K562 (cell line): ENCODE measurements around the gene CCNDBP1. TPM values are rescaled to one million over a fixed set of nuclear protein-coding genes. Genes with fewer than 3 reads are reported as not detected.

ENCODE experiments used
- ATAC-seq: fragments of 200-7000 bp; cut with Tn5 transposase; 3 replicates; pipeline ENCODE4 v1.9.1; 2020; ENCODE audit warnings: moderate library complexity
- BruUV-seq: library from RNA; stranded (reverse); fragments of 400-500 nt; replicated peaks from 2 replicates; lab custom pipeline; 2021; lab: Mats Ljungman, UMichigan
- CTCF ChIA-PET: fragments of 300-600 bp; formaldehyde crosslinking; extraction: SDS; loops from one replicate; lab custom pipeline; 2021; ENCODE audit warnings: low intra/inter-chr PET ratio; lab: Yijun Ruan, JAX
- POLR2A ChIA-PET: fragments of 300-600, 350-650 bp; sonication (Branson Sonifier 250); formaldehyde crosslinking; extraction: SDS; loops from one replicate; lab custom pipeline; 2021; ENCODE audit warnings: antibody characterized with exemption, inconsistent platforms; lab: Yijun Ruan, JAX
- DNase-seq, 4 experiments: peaks; one replicate each; pipeline versions ENCODE4 v3.0.0 to v3.0.0-alpha.2; 2011 to 2018; ENCODE audit warnings: low spot score in 3 of 4, mixed read lengths in 3 of 4; ENCODE audit errors: extremely low read depth in 1 of 4
- FAIRE-seq: peaks from 2 replicates; lab custom pipeline; 2011; peaks lifted over from hg19 to GRCh38; lab: Jason Lieb, UNC
- H2AFZ ChIP-seq: 2 replicates; pipeline ENCODE4 v1.6.0; 2011; ENCODE audit warnings: low read depth, low read length, control low read depth, inconsistent platforms
- H3K27ac ChIP-seq: fragments of 200-600 bp; 3 replicates; pipeline ENCODE4 v1.8.0; 2011; ENCODE audit warnings: low read depth, mild to moderate bottlenecking, control low read depth, inconsistent platforms, low read length, moderate library complexity, mixed read lengths; ENCODE audit errors: extremely low read depth
- H3K27me3 ChIP-seq, 2 experiments: fragments of 300-600 bp in 1 of 2; 2 replicates in 1 of 2; 3 replicates in 1 of 2; pipeline versions ENCODE4 v1.6.0 to v1.8.0; 2011; ENCODE audit warnings: inconsistent platforms in 2 of 2, low read length in 2 of 2, mild to moderate bottlenecking in 1 of 2, mixed read lengths in 1 of 2, moderate library complexity in 1 of 2; ENCODE audit not compliant: control insufficient read depth in 2 of 2, insufficient read depth in 2 of 2
- H3K36me3 ChIP-seq: fragments of 300-600 bp; 3 replicates; pipeline ENCODE4 v1.8.0; 2011; ENCODE audit warnings: mild to moderate bottlenecking, low read length, inconsistent platforms; ENCODE audit not compliant: control insufficient read depth, insufficient read depth
- H3K4me1 ChIP-seq, 2 experiments: fragments of 200-600 bp in 1 of 2; replicated peaks in 1 of 2; 2 replicates in 1 of 2; 3 replicates in 1 of 2; pipeline versions ENCODE4 v1.5.1 to v1.8.0; 2011; ENCODE audit warnings: inconsistent platforms in 2 of 2, low read length in 2 of 2, mild to moderate bottlenecking in 1 of 2, mixed read lengths in 1 of 2, moderate library complexity in 1 of 2; ENCODE audit not compliant: control insufficient read depth in 2 of 2, insufficient read depth in 2 of 2
- H3K4me2 ChIP-seq: 2 replicates; pipeline ENCODE4 v1.6.1; 2011; ENCODE audit warnings: low read length, control low read depth, inconsistent platforms, mixed read lengths; ENCODE audit not compliant: insufficient read depth
- H3K4me3 ChIP-seq: fragments of 200-600 bp; sonication (generic), shearing (Covaris generic); 2 replicates; pipeline ENCODE4 v1.5.1; 2016; ENCODE audit warnings: control low read depth, inconsistent platforms
- H3K79me2 ChIP-seq: fragments of 200-600 bp; 3 replicates; pipeline ENCODE4 v1.8.0; 2011; ENCODE audit warnings: low read length, inconsistent platforms; ENCODE audit not compliant: control insufficient read depth, insufficient read depth
- H3K9ac ChIP-seq, 2 experiments: 2 replicates each; pipeline versions ENCODE4 v1.6.0 to v1.6.1; 2011; ENCODE audit warnings: low read depth in 2 of 2, low read length in 2 of 2, control low read depth in 1 of 2, inconsistent platforms in 1 of 2, mild to moderate bottlenecking in 1 of 2, mixed read lengths in 1 of 2; ENCODE audit not compliant: insufficient read depth in 1 of 2
- H3K9me1 ChIP-seq: one replicate; pipeline ENCODE4 v1.6.0; 2011; ENCODE audit warnings: inconsistent platforms, mild to moderate bottlenecking, low read length, moderate library complexity; ENCODE audit not compliant: control insufficient read depth, insufficient read depth
- H3K9me3 ChIP-seq: replicated peaks from 2 replicates; pipeline ENCODE4 v1.5.1; 2011; ENCODE audit warnings: low read depth, low read length, inconsistent platforms; ENCODE audit not compliant: control insufficient read depth, insufficient read depth
- H4K20me1 ChIP-seq: replicated peaks from 2 replicates; pipeline ENCODE4 v1.6.1; 2011; ENCODE audit warnings: low read length, inconsistent platforms, mixed read lengths; ENCODE audit not compliant: control insufficient read depth, insufficient read depth
- CREM ChIP-seq: IDR thresholded peaks from 2 replicates; pipeline ENCODE4 v1.6.1; 2014; ENCODE audit warnings: antibody characterized with exemption, low read depth
- DPF2 ChIP-seq: fragments of 450-650 bp; IDR thresholded peaks from 2 replicates; pipeline ENCODE4 v1.6.1; 2016
- JUN ChIP-seq, 2 experiments: sonication (generic) in 1 of 2; formaldehyde crosslinking in 1 of 2; IDR thresholded peaks; 2 replicates each; pipeline versions ENCODE4 v1.6.1 to v1.8.0; 2012 to 2022; ENCODE audit warnings: borderline replicate concordance in 2 of 2, mild to moderate bottlenecking in 2 of 2, improper control_type of control experiment in 1 of 2, low read depth in 1 of 2, low read length in 1 of 2, missing genetic modification reagents in 1 of 2
- RAD21 ChIP-seq, 2 experiments: fragments of 250-450 bp in 1 of 2; fragments of 450-650 bp in 1 of 2; sonication (Bioruptor Pico) in 1 of 2; formaldehyde crosslinking in 1 of 2; IDR thresholded peaks in 1 of 2; conservative IDR thresholded peaks in 1 of 2; 2 replicates each; pipeline versions ENCODE4 v1.4.0 to v1.8.0; 2020 to 2022; ENCODE audit warnings: mild to moderate bottlenecking in 2 of 2, moderate library complexity in 1 of 2
- REST ChIP-seq, 2 experiments: fragments of 450-650 bp; formaldehyde crosslinking in 1 of 2; IDR thresholded peaks; 2 replicates each; pipeline versions ENCODE4 v1.4.0 to v1.6.1; 2014 to 2020; ENCODE audit warnings: mild to moderate bottlenecking in 2 of 2, borderline replicate concordance in 1 of 2, low read depth in 1 of 2
- SOX6 ChIP-seq: fragments of 450-650 bp; IDR thresholded peaks from 2 replicates; pipeline ENCODE4 v1.6.1; 2014; ENCODE audit warnings: mild to moderate bottlenecking
- STAG1 ChIP-seq: sonication (generic); formaldehyde crosslinking; IDR thresholded peaks from 2 replicates; pipeline ENCODE4 v1.5.0; 2020; ENCODE audit warnings: missing genetic modification reagents, borderline replicate concordance
- WGBS: fragments of 100-300 bp; shearing (Covaris generic); methylation state at CpG from one replicate; pipeline ENCODE4 v1.1.6; 2016; ENCODE audit warnings: low coverage, mixed read lengths; ENCODE audit not compliant: insufficient coverage; ENCODE audit errors: missing lambda C conversion rate; 5-methylcytosine and 5-hydroxymethylcytosine counted together
- in situ Hi-C: fragments of 300-500 bp; cut with MboI; formaldehyde crosslinking; loops from 4 replicates; pipeline ENCODE4 v1.15.0; 2018; ENCODE audit warnings: inconsistent platforms, mixed read lengths
- intact Hi-C: fragments of 100-400 bp; cut with micrococcal nuclease; formaldehyde crosslinking; loops from 2 replicates; pipeline ENCODE4 v1.14.2; 2022
- polyA plus RNA-seq, 8 experiments: library from polyadenylated mRNA; depleted of rRNA in 4 of 8; stranded (reverse) in 5 of 8; unstranded in 3 of 8; fragments of >200 nt; fragmentation: Nextera tagmentation in 2 of 8; fragmentation: Illumina TruSeq in 1 of 8; extraction: Ambion mirVana in 2 of 8; extraction: Trizol in 1 of 8; gene quantifications; 2 replicates each; pipeline versions ENCODE4 v1.2.1 to v1.2.3, GENCODE V29; 2011 to 2014; ENCODE audit warnings: inconsistent platforms in 1 of 8, missing spikeins in 1 of 8
- total RNA-seq, 7 experiments: library from RNA; depleted of rRNA in 6 of 7; stranded (reverse); fragments of >200 nt in 6 of 7; fragmentation: Illumina TruSeq in 2 of 7; extraction: Trizol in 2 of 7; gene quantifications; 2 replicates each; pipeline versions ENCODE4 v1.2.1 to v1.2.3, GENCODE V29; 2011 to 2021; ENCODE audit warnings: low replicate concordance in 1 of 7
- TF ChIP-seq, protein P1 (sequence below), 3 experiments: IDR thresholded peaks in 2 of 3; conservative IDR thresholded peaks in 1 of 3; 2 replicates each; pipeline ENCODE4 v1.5.1; 2011 to 2012; ENCODE audit warnings: low read length in 3 of 3, mild to moderate bottlenecking in 3 of 3, control low read depth in 2 of 3, improper control_type of control experiment in 1 of 3, inconsistent platforms in 1 of 3, low read depth in 1 of 3, mixed read lengths in 1 of 3, moderate library complexity in 1 of 3; ENCODE audit not compliant: insufficient read depth in 2 of 3

Gene CCNDBP1
- total and polyA plus RNA-seq, 9 of the 15 experiments (the other 6 are each of a cell fraction or from before 2014, with no cell fraction given): 37.0 to 111 (median 55.5) TPM

GRCh38 chr15:43204016-43204901, 19.1 kb downstream of the CCNDBP1 start:
- intact Hi-C loops: loop anchor here (1.0 kb wide), 1 partner anchor 500 kb away; no protein-coding TSS in a partner anchor
- no peaks in the 10 kb centered on the region for H3K9me1 ChIP-seq
- FAIRE-seq: peak; percentile 87
- BruUV-seq: no TSS peak
- in situ Hi-C loops: loop anchor here (5.0 kb wide), 1 partner anchor 492 kb away; no protein-coding TSS in a partner anchor
- H3K9ac ChIP-seq: no peak overlapping the region; a peak in 1 of 4 replicates
- peaks cover 0 to 8% of the 10 kb centered on the region in 2 experiments; a peak in 1 of 5 replicates for H3K27me3 ChIP-seq
- peaks cover 0 to 6% of the 10 kb centered on the region in 2 experiments; a peak in 2 of 5 replicates for H3K4me1 ChIP-seq
- peak; percentile 86 for ATAC-seq
- H3K4me2 ChIP-seq: no peak overlapping the region
- ChIA-PET POLR2A (interaction anchor here (0.5 to 3.5 kb wide), 7 partner anchors 10 to 377 kb away, joined by 3 to 20 read pairs (median 4); partner anchors contain the start of gene CCNDBP1), CTCF (interaction anchor here (0.6 to 1.1 kb wide), 5 partner anchors 16 to 501 kb away, joined by 4 to 9 read pairs (median 6); no protein-coding TSS in a partner anchor)
- H4K20me1 ChIP-seq: no peaks in the 10 kb centered on the region
- H3K9me3 ChIP-seq: no peaks in the 10 kb centered on the region
- WGBS: 13% methylated on average over 8 of the region's 8 CpGs
- no peaks in the 10 kb centered on the region for H3K36me3 ChIP-seq
- no peak overlapping the region for H3K27ac ChIP-seq
- H3K79me2 ChIP-seq: no peaks in the 10 kb centered on the region
- H3K4me3 ChIP-seq: no peak overlapping the region
- no peak overlapping the region for H2AFZ ChIP-seq
- DNase-seq: peak; percentile 60 to 68 (median 64)
- TF ChIP-seq SOX6: no peak
- TF ChIP-seq JUN (IDR thresholded peaks at IDR 0.05; ENCODE audit: borderline replicate concordance, low read depth, low read length): 0 out of 2 replicates have a peak, but pooled peaks have one; percentile 26
- no peak for TF ChIP-seq JUN (CRISPR knock-in tag; IDR thresholded peaks at IDR 0.05; ENCODE audit: borderline replicate concordance)
- TF ChIP-seq STAG1 (CRISPR knock-in tag): peak; percentile 37; the same call in 1 of the 2 replicates
- peak; percentile 60; the same call in 1 of the 2 replicates for TF ChIP-seq REST (IDR thresholded peaks at IDR 0.05; ENCODE audit: borderline replicate concordance)
- TF ChIP-seq REST (CRISPR knock-in tag; IDR thresholded peaks at IDR 0.05; ENCODE audit: low read depth): no peak
- TF ChIP-seq RAD21 (CRISPR knock-in tag; conservative IDR thresholded peaks at IDR 0.05 in 1 of 2, IDR thresholded peaks at IDR 0.05 in 1 of 2): peak; percentile 40 to 66; a peak in 3 of 4 replicates
- TF ChIP-seq, protein P1, sequence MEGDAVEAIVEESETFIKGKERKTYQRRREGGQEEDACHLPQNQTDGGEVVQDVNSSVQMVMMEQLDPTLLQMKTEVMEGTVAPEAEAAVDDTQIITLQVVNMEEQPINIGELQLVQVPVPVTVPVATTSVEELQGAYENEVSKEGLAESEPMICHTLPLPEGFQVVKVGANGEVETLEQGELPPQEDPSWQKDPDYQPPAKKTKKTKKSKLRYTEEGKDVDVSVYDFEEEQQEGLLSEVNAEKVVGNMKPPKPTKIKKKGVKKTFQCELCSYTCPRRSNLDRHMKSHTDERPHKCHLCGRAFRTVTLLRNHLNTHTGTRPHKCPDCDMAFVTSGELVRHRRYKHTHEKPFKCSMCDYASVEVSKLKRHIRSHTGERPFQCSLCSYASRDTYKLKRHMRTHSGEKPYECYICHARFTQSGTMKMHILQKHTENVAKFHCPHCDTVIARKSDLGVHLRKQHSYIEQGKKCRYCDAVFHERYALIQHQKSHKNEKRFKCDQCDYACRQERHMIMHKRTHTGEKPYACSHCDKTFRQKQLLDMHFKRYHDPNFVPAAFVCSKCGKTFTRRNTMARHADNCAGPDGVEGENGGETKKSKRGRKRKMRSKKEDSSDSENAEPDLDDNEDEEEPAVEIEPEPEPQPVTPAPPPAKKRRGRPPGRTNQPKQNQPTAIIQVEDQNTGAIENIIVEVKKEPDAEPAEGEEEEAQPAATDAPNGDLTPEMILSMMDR (IDR thresholded peaks at IDR 0.05 in 2 of 3, conservative IDR thresholded peaks at IDR 0.05 in 1 of 3; ENCODE audit: insufficient read depth in 2 of 3, low read depth in 1 of 3, low read length in 3 of 3): peak; percentile 78 to 80 (median 78)
- peak; percentile 27; the same call in 1 of the 2 replicates for TF ChIP-seq DPF2
- TF ChIP-seq CREM: peak; percentile 49
